OCI-M2 (cell line): Measurements from ENCODE around the gene SLC24A4.

Experiments
- DNase-seq: peaks from one replicate; lab custom pipeline; 2025; ENCODE audit not compliant: unreplicated experiment; lab: John Stamatoyannopoulos, UW

The SLC24A4 gene

GRCh38 chr14:92514844-92515514 is 192.0 kb downstream of the SLC24A4 start:
- DNase-seq, result no peak

DNA sequence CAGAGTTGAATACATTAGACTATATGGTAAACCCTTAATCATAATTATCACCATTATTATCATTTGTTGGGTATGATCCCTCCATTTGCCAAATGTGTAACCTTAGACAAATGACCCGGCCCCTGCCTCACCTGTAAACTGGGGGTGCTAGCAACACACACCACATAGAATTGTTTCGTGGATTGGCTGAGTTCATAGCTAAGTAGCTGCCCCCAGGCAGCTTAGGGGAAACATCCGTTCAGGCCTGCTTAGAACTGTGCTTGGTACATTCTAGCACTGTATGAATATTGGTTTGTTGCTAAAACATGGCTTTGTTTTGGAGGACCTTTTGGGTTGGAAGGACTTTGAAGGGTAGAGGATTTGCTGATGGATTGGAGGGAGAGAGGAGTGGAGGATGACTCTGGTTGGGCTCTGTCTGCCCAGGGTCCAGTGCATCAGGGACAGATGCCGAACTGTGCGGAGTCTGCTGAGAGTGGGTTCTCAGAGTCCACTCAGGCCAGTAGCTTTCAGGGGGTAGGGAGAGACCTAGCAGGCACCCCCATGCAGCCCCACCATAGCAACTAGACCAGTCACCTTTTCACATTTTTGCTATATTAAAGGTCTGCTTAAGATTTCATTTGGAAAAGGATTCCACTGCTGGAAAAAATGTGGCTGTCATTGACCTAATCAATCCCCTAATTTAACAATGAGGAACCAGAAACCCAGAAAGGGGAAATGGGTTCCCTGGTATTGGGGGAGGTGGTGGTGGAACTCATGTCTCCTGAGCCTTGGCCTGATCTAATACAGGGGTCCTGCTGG is 192.8 kb downstream of the SLC24A4 start:
- DNase-seq, result no peak

- DNase-seq, result no peak
These were observed 193.5 kb downstream of the SLC24A4 start for GRCh38 chr14:92516344-92516965.

GRCh38 chr14:92516966-92517506 is 194.1 kb downstream of the SLC24A4 start:
- no peak for DNase-seq

GRCh38 chr14:92517761-92518160 is 194.8 kb downstream of the SLC24A4 start:
- no peak for DNase-seq

- no peak for DNase-seq
These were observed 196.5 kb downstream of the SLC24A4 start for GRCh38 chr14:92519246-92520101.

DNA sequence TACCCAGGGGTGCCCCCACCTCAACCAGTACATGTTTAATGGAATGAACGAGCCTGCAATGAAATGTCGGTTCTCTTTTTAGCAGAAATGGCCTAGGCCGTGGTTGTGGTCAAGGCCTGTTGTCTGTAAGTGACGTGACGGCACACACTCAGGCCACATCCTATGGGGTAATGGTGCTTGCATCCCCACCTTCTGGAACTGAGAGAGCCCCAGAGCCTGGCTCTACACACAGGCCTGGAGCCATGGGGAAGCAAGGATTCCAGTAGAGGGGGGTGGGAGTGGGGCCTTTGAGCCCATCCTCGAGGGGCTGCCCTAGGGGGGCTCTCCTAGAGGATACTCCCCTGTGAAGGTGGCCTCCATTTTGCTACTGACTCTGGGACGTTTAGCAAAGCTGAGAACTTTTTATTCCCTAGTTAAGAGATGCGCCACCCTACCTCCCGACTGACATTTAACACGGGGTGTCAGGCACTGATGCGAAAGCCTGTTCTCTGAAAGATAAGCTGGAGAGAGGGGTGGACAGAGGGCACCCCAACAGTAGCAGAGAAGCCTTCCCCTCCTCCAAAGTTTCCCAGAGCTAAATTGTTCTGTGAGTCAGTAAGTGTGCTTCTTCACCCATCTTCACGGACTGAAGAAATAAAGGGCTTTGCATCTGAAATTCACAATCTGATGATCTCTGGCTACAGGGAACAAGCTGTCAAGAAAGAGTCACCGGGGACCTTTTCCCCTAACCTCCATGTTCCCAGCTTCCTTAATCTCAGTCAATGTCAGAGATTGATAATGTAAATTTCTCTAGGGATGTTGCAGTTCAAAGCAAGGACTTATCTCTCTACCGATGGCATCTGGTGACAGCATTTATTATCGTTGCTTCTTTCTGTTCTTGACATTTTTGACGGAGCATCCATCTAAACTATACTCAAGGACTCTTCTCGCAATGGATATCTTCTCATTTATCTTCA is 197.4 kb downstream of the SLC24A4 start:
- DNase-seq, result no peak

DNA sequence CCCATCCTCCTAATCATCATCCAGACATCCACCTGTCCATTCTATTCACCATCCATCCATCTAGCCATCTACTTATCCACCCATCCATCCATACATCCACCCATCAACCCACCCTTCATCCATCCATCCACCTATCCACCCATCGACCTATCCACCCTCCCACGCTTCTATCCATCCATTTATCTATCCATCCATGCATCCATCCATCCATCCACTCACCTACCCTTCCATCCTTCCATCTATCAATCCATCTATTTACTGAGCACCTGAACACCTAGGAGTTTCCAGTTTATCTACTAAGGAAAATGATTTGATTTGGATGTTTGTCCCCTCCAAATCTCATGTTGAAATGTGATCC is 198.1 kb downstream of the SLC24A4 start:
- DNase-seq, result no peak

DNA sequence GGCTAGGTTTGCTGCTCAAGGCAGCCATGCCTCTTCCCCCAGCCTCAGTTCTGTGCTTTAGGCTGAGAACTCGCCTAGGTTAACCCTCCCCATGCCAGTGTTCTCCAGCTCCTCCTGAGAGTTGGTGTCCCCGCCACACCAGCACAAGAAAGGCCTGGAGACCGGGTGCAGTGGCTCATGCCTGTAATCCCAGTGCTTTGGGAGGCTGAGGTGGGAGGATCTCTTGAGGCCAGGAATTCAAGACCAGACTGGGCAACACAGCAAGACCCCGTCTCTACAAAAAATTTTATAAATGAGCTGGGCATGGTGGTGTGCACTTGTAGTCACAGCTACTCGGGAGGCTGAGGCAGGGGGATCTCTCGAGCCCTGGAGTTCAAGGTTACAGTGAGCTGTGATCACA is 200.8 kb downstream of the SLC24A4 start:
- no peak for DNase-seq

- no peak for DNase-seq
These were observed 201.7 kb downstream of the SLC24A4 start for GRCh38 chr14:92524602-92525185.

DNA sequence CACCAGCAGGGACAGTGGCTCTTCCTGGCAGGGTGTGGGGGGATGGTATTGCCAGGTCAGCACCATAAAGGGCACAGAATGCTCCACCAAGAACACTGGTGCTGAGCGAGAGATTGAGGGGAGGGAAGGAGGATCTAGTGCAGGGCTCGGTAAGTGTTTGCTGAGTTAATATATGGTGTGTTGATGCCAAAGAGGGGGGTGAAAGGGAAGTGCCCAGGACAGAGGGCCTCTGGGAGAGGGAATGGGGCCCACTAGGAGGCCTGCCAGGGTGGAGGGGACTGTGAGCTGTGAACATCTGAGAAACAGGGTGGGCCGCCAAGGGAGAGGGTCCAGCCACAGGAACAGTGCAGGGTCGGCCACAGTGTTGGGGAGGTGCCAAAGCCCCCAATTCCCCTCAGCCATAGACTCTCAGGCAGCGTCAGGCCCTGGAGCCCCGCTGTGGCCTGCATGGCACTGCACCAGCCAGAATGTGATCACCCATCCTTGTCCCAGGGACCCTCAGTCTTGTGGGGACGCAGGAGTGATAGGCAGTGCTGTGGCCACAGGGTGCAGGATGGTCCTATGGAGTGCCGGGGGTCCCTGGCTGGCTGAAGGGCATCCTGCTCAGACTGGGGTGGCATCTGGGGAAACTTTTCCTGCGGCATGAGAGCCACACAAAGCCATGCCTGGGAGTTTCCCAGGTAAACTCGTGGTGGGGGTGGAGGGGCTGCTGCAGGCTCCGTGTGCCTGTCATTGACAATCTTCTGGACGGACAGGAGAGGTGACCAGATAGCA is 202.5 kb downstream of the SLC24A4 start:
- no peak for DNase-seq

DNA sequence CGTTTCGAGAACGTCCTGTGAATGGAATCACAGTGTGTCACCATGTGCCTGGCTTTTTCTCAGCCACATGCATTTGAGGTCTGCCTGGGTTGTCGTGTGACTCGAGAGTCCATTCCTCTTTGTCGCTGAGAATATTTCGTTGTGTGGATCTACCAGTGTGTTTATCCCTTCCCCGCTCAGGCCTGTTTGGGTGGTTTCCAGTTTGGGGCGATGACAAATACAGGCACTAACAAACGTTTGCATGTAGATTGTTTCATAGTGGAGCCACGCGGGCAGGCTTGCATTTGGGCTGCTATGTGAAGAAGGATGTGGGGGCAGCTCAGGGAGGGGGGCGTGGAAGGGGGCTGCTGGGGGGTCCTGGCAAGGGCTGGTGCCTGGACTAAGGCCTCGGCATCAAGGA is 204.8 kb downstream of the SLC24A4 start:
- DNase-seq, result no peak

DNA sequence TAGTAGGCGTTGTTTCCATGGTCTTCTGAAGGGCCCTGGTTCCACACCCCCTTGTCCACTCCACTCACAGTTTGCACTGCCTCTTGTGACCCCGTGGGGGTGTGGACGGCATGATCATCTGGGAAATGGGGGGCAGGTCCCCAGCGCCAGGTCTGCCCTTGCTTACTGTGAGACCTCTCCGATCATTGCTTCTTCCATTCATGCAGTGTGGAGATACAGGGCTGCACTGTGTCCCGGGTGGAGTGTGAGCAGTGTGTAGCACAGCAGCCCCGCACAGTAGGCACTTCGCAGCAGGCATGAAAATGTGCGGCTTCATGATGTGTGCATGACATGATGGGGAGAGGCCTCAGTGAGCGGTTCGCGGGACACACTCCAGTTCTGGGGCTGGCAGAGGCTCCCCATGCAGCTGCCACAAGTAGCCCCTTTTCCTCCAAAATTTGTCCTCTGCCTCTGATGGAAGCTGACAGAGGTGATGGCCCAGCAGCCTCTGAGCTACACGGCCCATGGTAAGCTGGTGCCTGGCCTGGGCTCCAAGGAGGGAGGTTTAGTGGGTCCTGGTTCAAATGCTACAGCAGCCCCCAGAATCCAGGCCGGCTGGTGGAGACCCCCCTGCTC is 205.6 kb downstream of the SLC24A4 start:
- DNase-seq, result no peak

GRCh38 chr14:92529903-92530302 is 206.9 kb downstream of the SLC24A4 start:
- DNase-seq, result no peak

DNA sequence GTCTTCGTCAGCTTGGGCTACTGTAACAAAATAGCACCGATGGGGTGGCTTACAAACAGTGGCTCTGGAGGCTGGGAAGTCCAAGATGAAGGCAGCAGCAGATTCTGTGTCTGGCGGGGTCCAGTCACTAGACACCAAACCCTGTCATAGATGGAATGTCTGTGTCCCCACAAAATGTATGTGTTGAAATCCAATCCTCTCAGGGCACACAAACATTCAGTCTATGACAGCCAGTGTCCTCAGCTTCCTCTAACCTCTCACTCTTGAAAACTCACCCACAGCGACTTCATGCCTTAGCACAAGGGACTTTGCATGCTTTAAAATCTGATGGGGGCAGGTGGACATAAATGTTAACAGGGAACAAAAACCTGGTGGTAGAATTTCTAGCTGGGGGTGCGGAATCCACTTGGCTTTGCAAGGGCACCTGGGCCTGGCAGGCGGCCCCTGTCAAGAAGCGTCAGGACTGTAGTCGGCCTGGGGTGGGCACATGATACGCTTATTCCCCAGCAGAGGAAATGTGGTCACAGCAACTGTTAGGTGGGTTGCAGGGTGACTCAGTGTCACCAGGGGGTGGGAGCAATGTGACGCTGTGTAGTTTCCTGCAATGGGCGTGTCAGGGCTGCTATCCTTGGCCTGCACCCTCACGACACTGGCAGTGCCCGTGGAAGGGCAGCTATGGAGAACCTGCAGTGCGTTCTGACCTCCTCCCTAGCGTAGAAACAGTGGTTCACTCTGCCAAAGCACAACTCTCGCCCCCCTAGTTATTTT is 208.3 kb downstream of the SLC24A4 start:
- DNase-seq, result no peak

DNA sequence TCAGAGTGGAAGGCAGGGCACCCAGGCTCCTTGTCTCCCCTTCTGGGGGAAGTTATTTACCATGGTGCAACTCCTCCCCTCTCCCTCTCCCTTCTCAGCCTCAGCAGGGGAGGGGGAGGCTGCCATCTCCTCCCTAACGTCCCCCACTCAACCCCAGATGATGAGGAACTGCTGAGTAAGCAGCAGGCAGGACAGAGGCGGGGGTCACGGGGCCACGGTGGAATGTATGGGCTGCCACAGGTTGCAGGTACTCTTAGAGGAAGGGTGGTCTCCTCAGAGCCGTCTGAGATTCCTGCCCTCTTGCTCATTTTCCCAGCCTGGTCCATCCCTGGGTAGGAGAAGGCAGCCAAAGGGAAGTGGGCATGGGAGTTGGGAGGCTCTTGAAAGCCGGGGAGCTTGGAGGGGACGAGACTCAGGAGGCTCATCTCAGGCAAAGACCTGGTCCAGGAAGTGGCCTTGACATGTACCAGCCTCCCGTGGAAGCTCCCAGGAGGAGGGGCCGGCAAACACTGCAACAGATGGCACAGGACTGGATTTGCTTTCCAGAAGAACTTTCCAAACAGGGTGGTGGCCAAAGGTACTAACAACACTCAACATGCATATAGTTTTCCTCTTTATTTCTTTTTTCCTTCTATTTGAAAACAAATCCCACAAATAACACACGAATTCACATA is 209.7 kb downstream of the SLC24A4 start:
- DNase-seq, result no peak
